IPS-NIHi11 (cell line): ENCODE measurements around the gene BTRC.
"Not testable (repeated sequence)": the region's sequence is repeated elsewhere in the genome, so short reads cannot be mapped to it uniquely, and the experiment has no call there.

Experiments
- DNase-seq: peaks from one replicate; pipeline ENCODE4 v3.0.0; 2012; ENCODE audit warnings: mixed read lengths, low spot score

Gene BTRC

GRCh38 chr10:101386659-101387259 is 32.8 kb downstream of the BTRC start:
- no peak for DNase-seq

GRCh38 chr10:101388676-101389276 is 34.8 kb downstream of the BTRC start:
- DNase-seq: no peak

DNA sequence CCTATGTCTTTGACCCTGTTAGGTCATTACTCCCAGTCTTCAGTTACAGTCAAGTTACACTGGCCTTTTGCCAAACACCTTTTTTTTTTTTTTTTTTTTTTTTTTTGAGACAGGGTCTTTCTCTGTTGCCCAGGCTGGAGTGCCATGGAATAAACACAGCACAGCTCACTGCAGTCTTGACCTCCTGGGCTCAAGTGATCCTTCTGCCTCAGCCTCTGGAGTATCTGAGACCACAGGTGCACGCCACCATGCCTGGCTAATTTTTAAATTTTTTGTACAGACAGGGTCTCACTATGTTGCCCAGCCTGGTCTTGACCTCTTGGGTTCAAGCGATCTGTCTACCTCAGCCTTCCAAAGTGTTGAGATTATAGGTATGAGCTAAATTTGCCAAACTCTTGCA is 35.6 kb downstream of the BTRC start:
- DNase-seq: not testable (repeated sequence)

GRCh38 chr10:101389986-101390531 is 36.1 kb downstream of the BTRC start:
- DNase-seq: no peak

DNA sequence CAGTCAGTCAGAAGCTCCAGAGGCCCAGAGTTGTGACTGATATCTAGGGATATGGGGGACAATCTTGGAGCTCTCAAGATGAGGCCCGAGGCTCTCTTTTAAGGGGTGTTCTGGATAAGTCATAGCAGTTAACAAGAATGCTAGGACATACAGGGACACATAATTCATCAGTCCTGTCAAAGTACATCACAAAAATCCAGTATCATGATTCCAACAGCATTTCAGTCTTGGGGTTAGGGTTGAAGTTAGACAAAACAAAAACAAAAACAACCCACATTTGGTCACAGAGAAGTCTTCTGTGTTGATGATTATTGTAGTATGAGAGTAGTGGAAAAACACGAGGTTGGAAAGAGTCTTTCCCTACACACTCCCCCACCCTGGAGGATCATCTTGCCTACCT is 39.4 kb downstream of the BTRC start:
- no peak for DNase-seq

DNA sequence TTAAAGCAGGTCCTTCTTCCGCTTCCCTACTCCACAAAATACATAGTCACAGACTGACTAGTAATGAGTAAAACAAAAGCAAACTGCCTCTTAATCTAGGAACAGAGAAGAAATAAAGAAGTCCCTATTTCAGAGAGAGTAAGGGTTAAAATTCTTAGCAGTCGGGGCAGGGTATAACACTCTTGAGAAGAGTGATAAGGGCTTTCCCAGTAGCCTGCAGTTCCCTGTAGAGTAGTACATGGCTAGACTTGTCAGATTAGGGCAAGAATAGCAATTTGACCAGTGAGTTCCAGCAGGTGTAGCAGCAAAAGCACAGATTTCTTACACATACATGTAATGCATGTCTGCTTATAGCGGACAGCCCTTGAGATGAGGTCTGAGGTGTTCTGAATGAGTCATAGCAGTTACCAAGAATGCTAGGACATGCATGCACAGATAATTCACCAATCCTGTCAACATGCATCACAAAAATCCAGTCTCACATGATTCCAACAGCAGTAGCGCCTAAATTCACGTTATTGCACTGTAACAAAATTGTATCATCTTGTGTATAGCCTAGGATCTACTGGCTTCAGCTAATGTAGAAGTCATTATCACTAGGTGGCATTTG is 40.7 kb downstream of the BTRC start:
- DNase-seq: peak; percentile 8

GRCh38 chr10:101397140-101397539 is 43.2 kb downstream of the BTRC start:
- peak; percentile 55 for DNase-seq

DNA sequence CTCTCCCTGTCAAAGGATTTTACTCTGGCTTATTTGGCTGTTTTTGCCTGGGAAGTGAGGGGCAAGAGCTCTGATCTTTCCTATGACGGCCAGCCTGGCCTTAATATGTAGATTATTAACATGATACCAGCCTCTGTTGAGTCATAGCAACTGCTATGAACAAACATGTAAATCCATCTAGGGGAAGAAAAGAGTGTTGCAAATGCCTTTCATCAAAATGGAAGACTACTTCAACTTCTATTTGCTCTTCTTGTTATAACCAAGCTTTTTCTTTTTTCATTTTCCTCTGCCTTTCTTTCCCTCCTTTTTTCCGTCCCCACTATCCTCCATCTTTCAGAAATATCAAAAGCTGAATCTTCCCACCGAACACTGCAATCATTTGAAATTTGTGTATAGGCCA is 46.6 kb downstream of the BTRC start:
- DNase-seq: no peak

- no peak for DNase-seq
These were observed 48.7 kb downstream of the BTRC start for GRCh38 chr10:101402711-101403110.

GRCh38 chr10:101403161-101403560 is 49.2 kb downstream of the BTRC start:
- DNase-seq: no peak

- DNase-seq: no peak
These were observed 51.0 kb downstream of the BTRC start for GRCh38 chr10:101405001-101405400.

DNA sequence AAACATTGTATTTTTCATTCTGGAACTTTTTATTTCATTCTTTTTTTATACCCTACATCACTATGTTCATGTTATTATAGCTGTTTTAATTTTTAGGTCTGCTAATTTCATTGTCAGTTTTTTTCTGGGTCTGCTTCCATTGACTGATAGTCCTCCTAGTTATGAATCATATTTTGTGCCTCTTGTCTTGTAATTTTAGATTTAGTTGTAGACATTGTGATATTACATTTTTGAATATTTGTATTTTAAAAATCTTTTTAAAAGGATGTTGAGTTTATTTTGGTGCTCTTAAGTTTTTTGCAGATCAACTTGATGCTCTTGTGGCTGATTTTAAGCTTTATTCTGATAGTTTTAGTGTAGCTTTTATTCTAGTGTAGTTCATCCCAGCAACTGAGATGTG is 57.6 kb downstream of the BTRC start:
- no peak for DNase-seq

DNA sequence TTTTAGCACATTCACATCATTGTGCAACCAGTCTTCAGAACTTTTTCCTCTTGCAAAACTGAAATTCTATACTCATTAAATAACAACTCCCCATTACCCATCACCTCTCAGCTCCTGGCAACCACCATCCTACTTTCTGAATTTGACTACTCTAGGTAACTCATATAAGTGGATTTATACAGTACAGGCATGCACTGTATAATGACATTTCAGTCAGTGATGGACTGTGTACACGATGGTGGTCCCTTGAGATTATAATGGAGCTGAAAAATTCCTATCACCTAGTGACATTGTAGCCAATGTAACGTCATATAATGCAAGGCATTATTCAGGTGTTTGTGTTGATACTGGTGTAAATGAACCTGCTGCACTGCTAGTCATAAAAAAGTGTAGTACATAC is 60.1 kb downstream of the BTRC start:
- no peak for DNase-seq

DNA sequence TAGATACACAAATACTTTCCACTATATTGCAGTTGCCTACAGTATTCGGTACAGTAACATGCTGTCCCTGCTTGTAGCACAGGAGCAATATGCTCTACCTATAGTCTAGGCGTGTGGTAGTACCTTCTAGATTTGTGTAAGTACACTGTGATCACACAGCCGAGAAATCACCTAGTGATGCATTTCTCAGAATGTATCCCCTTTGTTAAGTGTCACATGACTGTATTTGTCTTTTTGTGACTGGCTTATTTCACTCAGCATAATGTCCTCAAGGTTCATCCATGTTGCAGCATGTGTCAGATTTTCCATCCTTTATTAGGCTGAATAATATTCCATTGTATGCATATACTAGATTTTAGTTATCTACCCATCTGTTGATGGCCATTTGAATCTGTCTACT is 61.9 kb downstream of the BTRC start:
- DNase-seq: no peak

GRCh38 chr10:101421967-101422366 is 68.0 kb downstream of the BTRC start:
- not testable (repeated sequence) for DNase-seq

GRCh38 chr10:101425535-101425934 is 71.6 kb downstream of the BTRC start:
- no peak for DNase-seq

DNA sequence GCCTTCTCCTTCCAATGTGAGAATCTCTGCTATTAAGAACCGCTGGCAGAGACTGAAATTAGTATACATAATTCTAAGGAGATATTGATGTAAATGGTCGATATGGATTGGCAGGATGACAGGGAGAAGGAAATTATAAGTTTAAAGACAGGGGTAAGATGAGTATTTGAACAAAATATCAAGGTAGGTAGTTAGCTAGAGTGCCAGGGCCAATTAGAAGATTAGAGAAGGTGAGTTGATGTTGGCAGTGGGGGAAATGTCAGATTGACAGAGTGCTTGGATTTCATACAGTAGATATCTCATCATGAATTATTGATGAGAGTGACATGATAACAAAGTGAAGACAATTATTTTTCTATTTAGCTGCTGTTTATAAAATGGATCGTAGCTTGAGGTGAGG is 74.1 kb downstream of the BTRC start:
- no peak for DNase-seq

DNA sequence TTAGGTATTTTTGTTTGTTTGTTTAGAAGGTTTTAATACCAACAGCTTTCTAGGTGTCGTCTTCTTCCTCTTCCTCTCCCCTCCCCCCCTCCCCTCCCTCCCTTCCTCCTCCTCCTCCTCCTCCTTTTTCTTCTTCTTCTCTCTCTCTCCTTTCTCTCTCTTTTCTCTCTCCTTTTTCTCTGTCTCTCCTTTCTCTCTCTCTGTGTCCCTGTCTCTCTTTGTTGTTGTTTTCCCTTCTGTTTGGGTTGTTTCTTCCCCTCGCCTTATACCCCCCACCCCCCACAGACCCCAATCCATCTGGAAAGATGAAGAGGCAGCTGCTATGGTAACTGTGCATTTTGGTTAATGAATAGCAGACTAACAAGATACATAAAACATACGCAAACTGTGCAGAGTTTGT is 75.5 kb downstream of the BTRC start:
- DNase-seq: no peak

DNA sequence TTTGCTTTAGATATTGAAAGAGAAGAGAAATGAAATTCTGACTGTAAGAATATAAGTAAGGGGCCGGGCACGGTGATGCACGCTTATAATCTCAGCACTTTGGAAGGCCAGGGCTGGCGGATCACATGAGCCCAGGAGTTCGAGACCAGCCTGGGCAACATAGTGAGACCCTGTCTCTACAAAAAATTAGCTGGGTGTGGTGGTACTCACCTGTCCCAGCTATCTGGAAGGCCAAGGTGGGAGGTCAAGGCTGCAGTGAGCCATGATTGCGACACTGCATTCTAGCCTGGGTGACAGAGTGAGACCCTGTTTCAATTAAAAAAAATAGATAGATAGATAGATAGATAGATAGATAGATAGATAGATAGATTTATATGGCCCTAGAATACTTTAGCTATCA is 82.3 kb downstream of the BTRC start:
- DNase-seq: no peak

DNA sequence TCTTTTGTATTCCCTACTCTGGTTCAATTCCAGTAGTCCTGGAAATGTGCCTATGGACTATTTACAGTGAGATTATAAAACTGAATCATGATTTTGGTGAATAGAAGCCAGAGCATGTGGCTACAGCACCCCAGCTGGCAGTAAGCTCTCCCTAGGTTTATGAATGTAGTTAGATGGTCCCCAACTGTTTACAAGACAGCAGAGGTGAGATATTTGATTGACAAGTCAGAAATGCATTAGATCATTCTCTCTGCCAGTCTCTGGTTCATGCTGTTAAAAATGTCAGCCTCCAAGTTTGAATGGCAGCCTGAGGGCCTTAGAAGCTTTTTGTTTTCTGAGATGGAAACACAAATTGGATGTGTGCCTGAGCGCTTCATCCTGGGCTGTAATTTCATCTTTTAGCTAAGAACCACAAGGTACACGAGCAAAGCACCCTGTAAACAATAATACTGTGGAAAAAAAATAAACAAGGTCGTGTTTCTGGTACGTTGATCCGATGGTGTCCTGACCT is 85.0 kb downstream of the BTRC start:
- no peak for DNase-seq

- DNase-seq: peak; percentile 75
These were observed 87.8 kb downstream of the BTRC start for GRCh38 chr10:101441541-101442455.

- DNase-seq: no peak
These were observed 88.5 kb downstream of the BTRC start for GRCh38 chr10:101442456-101442800.
